H1 (cell line): ENCODE data around the gene SPATS2L.

Experiments
- EZH2 ChIP-seq: fragments of 200-600 bp; sonication (generic); IDR thresholded peaks from 2 replicates; pipeline ENCODE4 v1.7.1; 2012; ENCODE audit warnings: low read depth, mild to moderate bottlenecking, moderate library complexity, low read length, inconsistent platforms; ENCODE audit not compliant: severe bottlenecking
- MAFK ChIP-seq: IDR thresholded peaks from 2 replicates; pipeline ENCODE4 v1.6.1; 2012; ENCODE audit warnings: low read depth, mild to moderate bottlenecking, improper control_type of control experiment, low read length
- POLR2A ChIP-seq, 2 experiments: IDR thresholded peaks; 1 replicate in 1 of 2; 2 replicates in 1 of 2; pipeline ENCODE4 v1.6.1; 2011; ENCODE audit warnings: low read depth in 2 of 2, low read length in 2 of 2, mild to moderate bottlenecking in 2 of 2; ENCODE audit errors: control extremely low read depth in 1 of 2
- POLR2AphosphoS5 ChIP-seq: IDR thresholded peaks from 2 replicates; pipeline ENCODE4 v1.6.1; 2011; ENCODE audit warnings: low read depth, low read length
- RAD21 ChIP-seq, 2 experiments: IDR thresholded peaks in 1 of 2; conservative IDR thresholded peaks in 1 of 2; 2 replicates each; pipeline ENCODE4 v1.6.1; 2011; ENCODE audit warnings: low read depth in 2 of 2, low read length in 2 of 2, improper control_type of control experiment in 1 of 2, inconsistent platforms in 1 of 2, mild to moderate bottlenecking in 1 of 2, moderate library complexity in 1 of 2
- SP2 ChIP-seq: IDR thresholded peaks from 2 replicates; pipeline ENCODE4 v1.6.1; 2012; ENCODE audit warnings: mild to moderate bottlenecking, low read length, inconsistent platforms
- TAF1 ChIP-seq: IDR thresholded peaks from 2 replicates; pipeline ENCODE4 v1.6.1; 2011; ENCODE audit warnings: mild to moderate bottlenecking, low read depth, low read length
- TF ChIP-seq, protein P1 (sequence below), 3 experiments: IDR thresholded peaks; 1 replicate in 2 of 3; 2 replicates in 1 of 3; pipeline versions ENCODE4 v1.5.1 to v1.6.1; 2011; ENCODE audit warnings: low read length in 3 of 3, mild to moderate bottlenecking in 3 of 3, inconsistent platforms in 2 of 3, low read depth in 1 of 3, moderate library complexity in 1 of 3; ENCODE audit not compliant: insufficient read depth in 1 of 3; ENCODE audit errors: control extremely low read depth in 1 of 3

DNA sequence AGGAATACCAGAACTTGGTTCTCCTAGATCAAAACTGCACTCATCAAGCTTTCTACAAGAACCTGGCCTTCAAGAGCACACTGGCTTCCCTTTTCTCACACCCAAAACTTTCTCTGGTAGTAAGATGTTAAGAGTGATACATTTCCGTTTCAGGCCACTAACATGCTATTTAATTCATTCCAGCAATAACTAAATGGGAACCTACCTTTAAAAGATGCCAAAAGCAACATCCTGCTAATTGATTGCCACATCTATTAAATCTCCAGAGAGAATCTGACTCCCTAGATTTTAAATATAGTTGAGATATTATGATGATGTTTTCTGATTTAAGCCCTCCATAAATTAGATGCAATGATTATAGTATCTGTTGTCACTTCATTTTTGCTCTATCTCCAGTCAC, 131.8 kb downstream of the SPATS2L start:
- TF ChIP-seq SP2 (no peak), POLR2A (IDR thresholded peaks at IDR 0.05; ENCODE audit: control extremely low read depth in 1 of 2, low read depth in 2 of 2, low read length in 2 of 2) (0 out of 3 replicates have a peak, but pooled peaks of 1 of the 2 experiments have one; percentile 18), EZH2 (no peak), POLR2AphosphoS5 (no peak), RAD21 (IDR thresholded peaks at IDR 0.05 in 1 of 2, conservative IDR thresholded peaks at IDR 0.05 in 1 of 2; ENCODE audit: low read depth in 2 of 2, low read length in 2 of 2) (no peak), MAFK (no peak), TAF1 (no peak)
- TF ChIP-seq, protein P1, sequence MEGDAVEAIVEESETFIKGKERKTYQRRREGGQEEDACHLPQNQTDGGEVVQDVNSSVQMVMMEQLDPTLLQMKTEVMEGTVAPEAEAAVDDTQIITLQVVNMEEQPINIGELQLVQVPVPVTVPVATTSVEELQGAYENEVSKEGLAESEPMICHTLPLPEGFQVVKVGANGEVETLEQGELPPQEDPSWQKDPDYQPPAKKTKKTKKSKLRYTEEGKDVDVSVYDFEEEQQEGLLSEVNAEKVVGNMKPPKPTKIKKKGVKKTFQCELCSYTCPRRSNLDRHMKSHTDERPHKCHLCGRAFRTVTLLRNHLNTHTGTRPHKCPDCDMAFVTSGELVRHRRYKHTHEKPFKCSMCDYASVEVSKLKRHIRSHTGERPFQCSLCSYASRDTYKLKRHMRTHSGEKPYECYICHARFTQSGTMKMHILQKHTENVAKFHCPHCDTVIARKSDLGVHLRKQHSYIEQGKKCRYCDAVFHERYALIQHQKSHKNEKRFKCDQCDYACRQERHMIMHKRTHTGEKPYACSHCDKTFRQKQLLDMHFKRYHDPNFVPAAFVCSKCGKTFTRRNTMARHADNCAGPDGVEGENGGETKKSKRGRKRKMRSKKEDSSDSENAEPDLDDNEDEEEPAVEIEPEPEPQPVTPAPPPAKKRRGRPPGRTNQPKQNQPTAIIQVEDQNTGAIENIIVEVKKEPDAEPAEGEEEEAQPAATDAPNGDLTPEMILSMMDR (IDR thresholded peaks at IDR 0.05; ENCODE audit: control extremely low read depth in 1 of 3, insufficient read depth in 1 of 3, low read depth in 1 of 3, low read length in 3 of 3) = no peak
